WTC11 (cell line): ENCODE data around the gene MAEA.

Experiments used
- ATF1 ChIP-seq: sonication (generic); formaldehyde crosslinking; IDR thresholded peaks from 2 replicates; pipeline ENCODE4 v1.8.1; 2023; ENCODE audit warnings: mild to moderate bottlenecking, moderate library complexity, missing genetic modification reagents
- FOXJ3 ChIP-seq: sonication (generic); formaldehyde crosslinking; IDR thresholded peaks from 2 replicates; pipeline ENCODE4 v1.9.0; 2021; ENCODE audit warnings: missing genetic modification reagents, mild to moderate bottlenecking, borderline replicate concordance
- SMAD4 ChIP-seq: sonication (generic); formaldehyde crosslinking; IDR thresholded peaks from 2 replicates; pipeline ENCODE4 v1.8.0; 2022; ENCODE audit warnings: mild to moderate bottlenecking, missing genetic modification reagents
- TCF7 ChIP-seq: sonication (generic); formaldehyde crosslinking; IDR thresholded peaks from 2 replicates; pipeline ENCODE4 v1.8.0; 2022; ENCODE audit warnings: mild to moderate bottlenecking, low read depth, missing genetic modification reagents, moderate library complexity
- USF2 ChIP-seq: sonication (generic); formaldehyde crosslinking; IDR thresholded peaks from 2 replicates; pipeline ENCODE4 v1.8.1; 2023; ENCODE audit warnings: mild to moderate bottlenecking, missing genetic modification reagents, moderate library complexity
- ZBTB21 ChIP-seq: sonication (generic); formaldehyde crosslinking; IDR thresholded peaks from 2 replicates; pipeline ENCODE4 v1.8.1; 2023; ENCODE audit warnings: mild to moderate bottlenecking, missing genetic modification reagents, borderline replicate concordance
- TF ChIP-seq, protein P1 (sequence below): fragments of 200-600 bp; IDR thresholded peaks from 2 replicates; pipeline ENCODE4 v1.8.0; 2022; ENCODE audit warnings: antibody characterized with exemption
- TF ChIP-seq, protein P2 (sequence below): sonication (generic); formaldehyde crosslinking; IDR thresholded peaks from 2 replicates; pipeline ENCODE4 v1.8.1; 2023; ENCODE audit warnings: mild to moderate bottlenecking, moderate library complexity, missing genetic modification reagents

- no peak for TF ChIP-seq SMAD4
- TF ChIP-seq, protein P1, sequence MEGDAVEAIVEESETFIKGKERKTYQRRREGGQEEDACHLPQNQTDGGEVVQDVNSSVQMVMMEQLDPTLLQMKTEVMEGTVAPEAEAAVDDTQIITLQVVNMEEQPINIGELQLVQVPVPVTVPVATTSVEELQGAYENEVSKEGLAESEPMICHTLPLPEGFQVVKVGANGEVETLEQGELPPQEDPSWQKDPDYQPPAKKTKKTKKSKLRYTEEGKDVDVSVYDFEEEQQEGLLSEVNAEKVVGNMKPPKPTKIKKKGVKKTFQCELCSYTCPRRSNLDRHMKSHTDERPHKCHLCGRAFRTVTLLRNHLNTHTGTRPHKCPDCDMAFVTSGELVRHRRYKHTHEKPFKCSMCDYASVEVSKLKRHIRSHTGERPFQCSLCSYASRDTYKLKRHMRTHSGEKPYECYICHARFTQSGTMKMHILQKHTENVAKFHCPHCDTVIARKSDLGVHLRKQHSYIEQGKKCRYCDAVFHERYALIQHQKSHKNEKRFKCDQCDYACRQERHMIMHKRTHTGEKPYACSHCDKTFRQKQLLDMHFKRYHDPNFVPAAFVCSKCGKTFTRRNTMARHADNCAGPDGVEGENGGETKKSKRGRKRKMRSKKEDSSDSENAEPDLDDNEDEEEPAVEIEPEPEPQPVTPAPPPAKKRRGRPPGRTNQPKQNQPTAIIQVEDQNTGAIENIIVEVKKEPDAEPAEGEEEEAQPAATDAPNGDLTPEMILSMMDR = no peak
- TF ChIP-seq FOXJ3 = no peak
- TF ChIP-seq, protein P2, sequence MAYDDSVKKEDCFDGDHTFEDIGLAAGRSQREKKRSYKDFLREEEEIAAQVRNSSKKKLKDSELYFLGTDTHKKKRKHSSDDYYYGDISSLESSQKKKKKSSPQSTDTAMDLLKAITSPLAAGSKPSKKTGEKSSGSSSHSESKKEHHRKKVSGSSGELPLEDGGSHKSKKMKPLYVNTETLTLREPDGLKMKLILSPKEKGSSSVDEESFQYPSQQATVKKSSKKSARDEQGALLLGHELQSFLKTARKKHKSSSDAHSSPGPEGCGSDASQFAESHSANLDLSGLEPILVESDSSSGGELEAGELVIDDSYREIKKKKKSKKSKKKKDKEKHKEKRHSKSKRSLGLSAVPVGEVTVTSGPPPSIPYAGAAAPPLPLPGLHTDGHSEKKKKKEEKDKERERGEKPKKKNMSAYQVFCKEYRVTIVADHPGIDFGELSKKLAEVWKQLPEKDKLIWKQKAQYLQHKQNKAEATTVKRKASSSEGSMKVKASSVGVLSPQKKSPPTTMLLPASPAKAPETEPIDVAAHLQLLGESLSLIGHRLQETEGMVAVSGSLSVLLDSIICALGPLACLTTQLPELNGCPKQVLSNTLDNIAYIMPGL = no peak
- no peak for TF ChIP-seq ATF1 (CRISPR knock-in tag)
- no peak for TF ChIP-seq USF2 (CRISPR knock-in tag)
- TF ChIP-seq TCF7 (CRISPR knock-in tag) = no peak
- TF ChIP-seq ZBTB21 = no peak
Observed at GRCh38 chr4:1317177-1318045, 27.7 kb downstream of the MAEA start.
